ENCODE data around the gene TBC1D1.

TBC1D1 gene

DNA sequence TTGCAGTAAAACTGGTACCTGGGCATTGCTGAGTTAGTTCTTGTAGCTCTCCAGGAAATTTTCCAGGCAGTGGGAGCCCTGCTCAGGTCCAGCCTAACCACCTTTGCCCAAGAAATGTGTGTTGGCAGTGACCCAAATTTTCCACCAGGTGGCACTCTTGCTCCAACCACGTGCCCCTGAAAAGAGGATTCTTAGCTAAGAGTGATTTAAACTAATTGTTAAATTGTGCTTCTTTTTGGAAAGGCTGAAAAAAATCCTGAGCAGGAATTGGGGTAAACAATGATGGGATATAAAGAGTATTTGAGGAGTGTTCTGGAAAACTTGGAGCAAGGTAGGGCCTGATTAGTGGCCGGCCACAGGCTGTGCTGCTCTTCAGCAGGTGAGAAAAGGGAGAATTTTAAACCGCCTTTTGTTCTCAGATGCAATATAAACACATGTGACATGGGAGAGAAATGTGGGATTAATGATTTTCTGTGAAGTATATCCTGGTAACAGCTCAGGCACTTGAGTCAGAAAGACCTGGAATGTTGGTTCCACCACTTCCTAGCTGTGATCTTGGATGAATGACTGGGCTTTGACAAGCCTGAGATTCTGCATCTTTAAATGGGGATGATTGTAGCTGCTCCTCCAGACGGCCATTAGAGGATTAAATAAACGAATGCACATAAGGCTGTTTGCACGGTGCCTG, 288.9 kb downstream of the TBC1D1 start:
- DNase-seq = peak; percentile 11

DNA sequence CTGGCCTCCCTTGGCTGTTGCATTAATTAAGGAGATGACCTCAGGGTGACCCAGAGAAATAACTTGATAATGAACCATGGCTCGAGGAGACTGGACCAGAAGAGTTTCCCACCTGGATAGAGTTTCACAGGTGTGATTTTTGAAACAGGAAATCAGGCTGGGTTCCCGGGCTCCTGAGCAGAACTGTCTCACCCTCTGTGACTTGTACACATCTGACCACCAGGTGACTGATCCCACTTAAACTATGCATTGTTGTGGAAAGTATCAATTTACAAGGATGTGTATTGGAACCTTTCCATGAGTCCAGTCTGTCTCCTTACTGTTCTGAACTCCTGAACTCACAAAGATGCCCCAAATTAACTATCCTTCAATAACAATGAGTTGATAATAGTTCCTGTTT, 289.6 kb downstream of the TBC1D1 start:
- DNase-seq = no peak

DNA sequence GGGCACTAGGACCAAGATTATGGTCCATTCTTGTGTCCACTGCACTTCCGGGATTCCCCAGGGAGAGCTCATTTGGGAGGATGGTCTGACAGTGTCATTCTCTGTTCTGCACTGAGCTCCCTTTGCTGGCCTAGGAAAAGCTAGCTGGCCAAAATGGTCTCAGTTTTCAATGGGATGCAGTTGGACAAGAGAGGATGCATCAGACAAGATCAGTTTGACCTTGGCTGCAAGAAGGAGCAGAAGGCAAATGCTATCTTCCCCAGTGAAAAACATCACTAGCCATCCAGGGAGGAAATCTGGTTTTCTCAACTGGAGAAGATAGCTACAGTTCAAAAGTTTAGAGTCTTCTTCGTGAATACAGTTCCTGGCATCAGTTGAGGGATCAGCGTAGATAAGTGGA, 290.4 kb downstream of the TBC1D1 start:
- DNase-seq = no peak

DNA sequence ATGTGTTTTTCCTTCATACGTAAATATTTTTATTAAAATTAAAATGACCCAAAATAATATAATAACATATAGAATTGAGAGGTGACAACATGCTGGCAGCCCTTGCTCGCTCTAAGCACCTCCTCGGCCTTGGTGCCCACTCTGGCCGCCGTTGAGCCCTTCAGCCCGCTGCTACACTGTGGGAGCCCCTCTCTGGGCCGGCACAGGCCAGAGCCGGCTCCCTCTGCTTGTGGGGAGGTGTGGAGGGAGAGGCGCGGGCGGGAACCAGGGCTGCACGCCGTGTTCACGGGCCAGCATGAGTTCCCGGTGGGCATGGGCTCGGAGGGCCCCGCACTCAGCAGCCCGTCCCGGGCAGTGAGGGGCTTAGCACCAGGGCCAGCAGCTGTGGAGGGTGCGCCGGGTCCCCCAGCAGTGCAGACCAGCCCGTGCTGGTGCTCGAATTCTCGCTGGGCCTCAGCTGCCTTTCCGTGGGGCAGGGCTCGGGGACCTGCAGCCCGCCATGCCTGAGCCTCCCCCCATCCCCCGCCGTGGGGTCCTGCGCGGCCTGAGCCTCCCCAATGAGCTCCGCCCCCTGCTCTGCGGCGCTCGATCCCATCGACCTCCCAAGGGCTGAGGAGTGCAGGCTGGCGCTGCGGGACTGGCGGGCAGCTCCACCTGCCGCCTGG, 291.6 kb downstream of the TBC1D1 start:
- no peak for DNase-seq

DNA sequence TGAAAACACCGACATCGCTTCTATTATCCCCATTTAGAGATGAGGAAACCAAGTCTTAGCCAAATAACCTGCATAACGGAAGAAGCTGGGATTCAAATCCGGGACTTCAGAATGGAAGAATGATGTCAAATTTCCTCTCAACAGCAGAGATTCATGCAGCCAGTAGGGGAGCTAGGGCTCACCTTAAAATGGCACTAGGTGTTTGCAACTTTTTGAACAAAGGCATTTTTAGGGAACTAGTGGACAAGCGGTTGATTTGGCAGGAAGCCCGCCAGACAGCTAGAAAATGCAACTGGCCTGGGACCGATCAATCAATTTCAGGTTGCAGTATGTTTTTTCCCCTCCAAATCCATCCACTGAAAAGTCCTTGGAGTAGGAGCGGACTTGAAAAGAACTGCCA, 293.5 kb downstream of the TBC1D1 start:
- no peak for DNase-seq

DNA sequence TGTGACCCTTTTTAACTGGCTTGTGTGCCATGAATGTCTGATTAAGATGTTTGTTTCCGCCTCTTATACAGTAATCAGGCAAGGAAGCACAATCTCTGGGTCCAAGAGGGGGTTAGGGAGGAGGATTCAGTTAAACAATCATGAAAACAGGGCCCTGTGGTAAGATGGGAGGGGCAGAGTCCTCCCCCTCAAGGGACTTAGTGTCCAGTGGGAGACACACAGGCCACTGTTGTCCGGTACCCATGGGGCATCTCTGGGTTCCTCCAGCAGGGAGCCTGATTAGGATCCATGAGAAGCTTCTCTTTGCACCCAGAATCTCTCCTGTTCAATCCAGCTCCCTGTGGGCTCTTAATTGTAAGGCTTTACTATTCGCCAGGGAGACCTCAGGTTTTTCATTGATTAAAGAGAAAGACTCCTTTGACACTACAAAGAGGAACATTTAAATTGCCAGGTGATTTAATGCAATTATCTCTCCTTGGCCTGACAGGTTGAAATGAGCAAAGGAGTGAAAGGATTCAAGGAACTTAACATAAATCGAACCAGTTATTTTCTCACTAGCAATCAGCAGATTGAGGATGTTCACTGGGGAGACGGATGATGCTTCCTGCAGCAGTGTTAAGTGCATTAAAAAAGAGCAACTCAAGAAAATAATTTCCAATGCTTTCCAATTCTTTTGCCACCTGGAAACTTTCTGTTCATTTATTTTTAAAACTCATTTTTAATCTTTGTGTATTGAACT, 294.7 kb downstream of the TBC1D1 start:
- no peak for DNase-seq

DNA sequence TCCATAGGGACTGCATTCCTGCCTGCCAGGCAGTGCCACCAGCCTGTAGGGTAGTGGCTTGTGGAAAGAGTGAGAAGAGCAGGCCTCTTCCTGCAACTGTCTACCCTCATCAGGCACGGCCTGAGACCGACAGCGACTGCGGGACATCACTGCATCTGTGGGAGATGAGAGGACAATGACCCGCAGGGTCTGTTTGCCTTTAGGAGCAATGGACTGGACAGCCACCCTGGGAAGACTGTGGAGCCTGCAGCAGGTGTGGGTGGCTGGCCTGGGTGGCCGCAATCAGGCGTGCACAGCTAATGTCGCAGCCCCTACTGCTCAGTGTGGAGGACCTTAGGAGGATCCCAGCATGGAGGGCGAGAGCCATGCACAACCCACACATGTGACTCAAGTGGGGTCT, 297.3 kb downstream of the TBC1D1 start:
- no peak for DNase-seq

DNA sequence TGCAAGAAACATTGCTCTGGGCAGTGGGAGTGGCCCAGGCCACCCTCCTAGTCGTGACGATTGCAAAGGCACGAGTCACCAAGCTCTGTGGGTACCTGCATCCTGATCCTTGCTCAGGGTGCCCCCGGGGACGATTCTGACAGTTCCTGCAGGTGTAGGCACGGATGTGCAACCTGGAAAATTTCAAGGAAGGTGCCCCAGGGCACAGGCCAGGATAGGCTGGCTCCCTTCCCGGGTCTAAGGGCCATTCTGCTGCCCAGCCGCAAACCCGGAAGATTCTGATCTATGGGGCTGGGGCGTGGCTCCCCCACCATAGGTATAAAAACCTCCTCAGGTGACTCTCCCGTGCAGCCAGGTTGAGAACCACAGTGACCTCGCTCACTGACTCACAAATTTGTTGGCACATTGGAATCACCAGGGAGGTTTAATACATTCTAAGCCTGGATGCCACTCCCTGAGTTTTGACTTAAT, 297.8 kb downstream of the TBC1D1 start:
- no peak for DNase-seq

Data from NCI-H1694 treated with DMSO at 0.1 percent for 48 hours (cell line).